ENCODE data around the gene COQ4.

Gene COQ4

DNA sequence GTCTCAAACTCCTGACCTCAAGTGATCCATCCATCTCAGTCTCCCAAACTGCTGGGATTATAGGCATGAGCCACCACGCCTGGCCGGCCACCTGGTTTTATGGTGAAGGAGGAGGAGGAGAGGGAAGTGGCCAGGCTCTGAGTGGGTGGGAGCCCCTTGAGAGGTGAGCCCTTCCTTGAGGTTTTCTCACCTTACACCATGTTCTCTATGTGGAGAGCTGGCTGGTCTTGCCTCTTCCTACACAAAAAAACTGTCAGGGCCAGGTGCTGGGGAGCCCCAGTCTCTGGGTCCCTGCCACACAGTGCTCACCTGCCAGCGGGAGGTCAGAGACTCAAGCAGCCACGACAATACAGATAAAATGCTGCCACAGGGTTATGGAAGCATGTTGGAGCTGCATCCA lies 28.5 kb upstream of the COQ4 start:
- H3K4me3 ChIP-seq (ENCODE audit: low read depth, low read length): no peak overlapping the region
- TF ChIP-seq, protein P1, sequence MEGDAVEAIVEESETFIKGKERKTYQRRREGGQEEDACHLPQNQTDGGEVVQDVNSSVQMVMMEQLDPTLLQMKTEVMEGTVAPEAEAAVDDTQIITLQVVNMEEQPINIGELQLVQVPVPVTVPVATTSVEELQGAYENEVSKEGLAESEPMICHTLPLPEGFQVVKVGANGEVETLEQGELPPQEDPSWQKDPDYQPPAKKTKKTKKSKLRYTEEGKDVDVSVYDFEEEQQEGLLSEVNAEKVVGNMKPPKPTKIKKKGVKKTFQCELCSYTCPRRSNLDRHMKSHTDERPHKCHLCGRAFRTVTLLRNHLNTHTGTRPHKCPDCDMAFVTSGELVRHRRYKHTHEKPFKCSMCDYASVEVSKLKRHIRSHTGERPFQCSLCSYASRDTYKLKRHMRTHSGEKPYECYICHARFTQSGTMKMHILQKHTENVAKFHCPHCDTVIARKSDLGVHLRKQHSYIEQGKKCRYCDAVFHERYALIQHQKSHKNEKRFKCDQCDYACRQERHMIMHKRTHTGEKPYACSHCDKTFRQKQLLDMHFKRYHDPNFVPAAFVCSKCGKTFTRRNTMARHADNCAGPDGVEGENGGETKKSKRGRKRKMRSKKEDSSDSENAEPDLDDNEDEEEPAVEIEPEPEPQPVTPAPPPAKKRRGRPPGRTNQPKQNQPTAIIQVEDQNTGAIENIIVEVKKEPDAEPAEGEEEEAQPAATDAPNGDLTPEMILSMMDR (IDR thresholded peaks at IDR 0.05; ENCODE audit: low read depth, low read length): no peak

DNA sequence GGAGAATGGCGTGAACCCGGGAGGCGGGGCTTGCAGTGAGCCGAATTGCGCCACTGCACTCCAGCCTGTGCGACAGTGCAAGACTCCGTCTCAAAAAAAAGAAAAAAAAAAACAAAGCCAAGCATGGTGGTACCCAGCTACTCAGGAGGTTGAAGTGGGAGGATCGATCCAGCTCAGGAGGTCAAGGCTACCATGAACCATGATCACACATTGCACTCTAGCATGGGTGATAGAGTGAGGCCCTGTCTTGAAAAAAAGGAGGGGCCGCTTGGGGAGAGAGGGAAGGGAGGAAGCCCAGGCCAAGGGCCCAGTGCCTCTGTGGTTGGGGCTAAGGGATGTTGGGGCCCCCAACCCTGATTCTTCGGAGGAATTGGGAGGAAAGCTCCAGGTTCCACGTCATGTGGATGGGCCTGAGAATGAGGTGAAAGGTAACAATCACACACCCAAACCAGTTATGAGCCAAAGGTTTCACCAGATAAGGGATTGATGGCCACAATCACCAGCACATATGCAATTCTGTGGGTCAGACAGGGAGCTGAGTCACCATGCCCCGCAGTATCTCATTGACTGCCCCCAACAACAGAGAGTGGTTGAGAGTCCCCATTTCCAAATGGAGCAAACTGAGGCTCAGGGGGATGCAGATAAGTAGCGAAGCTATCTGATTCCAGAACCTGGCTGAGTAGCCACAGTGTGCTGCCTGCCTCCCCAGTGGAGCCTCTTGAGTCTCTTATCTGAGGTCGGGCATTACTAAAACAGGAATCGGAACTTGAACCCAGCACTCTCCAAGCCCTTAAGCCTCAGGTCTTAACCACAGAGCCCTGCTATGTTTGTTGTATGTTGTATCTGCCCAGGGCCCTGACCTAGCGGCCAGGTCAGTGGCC lies 26.1 kb upstream of the COQ4 start:
- TF ChIP-seq, protein P1 (IDR thresholded peaks at IDR 0.05; ENCODE audit: low read depth, low read length): no peak
- H3K4me3 ChIP-seq (ENCODE audit: low read depth, low read length): no peak overlapping the region

DNA sequence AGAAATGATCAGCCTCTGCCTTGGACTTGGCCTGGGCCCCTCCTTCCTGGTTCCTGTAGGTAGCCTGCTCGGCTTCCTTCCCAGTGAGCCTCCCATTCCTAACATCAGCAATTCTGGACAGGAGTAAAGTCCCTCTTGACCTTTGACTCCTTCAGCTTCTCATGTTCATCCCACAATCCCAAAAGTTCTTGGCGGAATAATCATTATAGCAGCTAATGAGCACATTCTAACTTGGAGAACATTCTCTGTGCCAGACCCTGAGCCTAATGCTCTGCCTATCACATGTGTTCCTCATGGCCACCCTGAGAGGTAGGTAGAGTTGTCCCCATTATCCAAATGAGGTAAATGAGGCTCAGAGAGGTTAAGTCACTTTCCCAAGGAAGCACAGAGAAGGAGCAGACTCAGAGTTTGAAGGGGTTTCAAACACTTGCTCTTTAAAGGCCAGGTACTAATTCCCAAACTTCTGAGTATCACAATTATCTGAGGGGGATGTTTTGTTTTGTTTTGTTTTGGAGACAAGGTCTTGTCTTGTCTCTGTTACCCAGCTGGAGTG lies 25.3 kb upstream of the COQ4 start:
- TF ChIP-seq, protein P1 (IDR thresholded peaks at IDR 0.05; ENCODE audit: low read depth, low read length): no peak

DNA sequence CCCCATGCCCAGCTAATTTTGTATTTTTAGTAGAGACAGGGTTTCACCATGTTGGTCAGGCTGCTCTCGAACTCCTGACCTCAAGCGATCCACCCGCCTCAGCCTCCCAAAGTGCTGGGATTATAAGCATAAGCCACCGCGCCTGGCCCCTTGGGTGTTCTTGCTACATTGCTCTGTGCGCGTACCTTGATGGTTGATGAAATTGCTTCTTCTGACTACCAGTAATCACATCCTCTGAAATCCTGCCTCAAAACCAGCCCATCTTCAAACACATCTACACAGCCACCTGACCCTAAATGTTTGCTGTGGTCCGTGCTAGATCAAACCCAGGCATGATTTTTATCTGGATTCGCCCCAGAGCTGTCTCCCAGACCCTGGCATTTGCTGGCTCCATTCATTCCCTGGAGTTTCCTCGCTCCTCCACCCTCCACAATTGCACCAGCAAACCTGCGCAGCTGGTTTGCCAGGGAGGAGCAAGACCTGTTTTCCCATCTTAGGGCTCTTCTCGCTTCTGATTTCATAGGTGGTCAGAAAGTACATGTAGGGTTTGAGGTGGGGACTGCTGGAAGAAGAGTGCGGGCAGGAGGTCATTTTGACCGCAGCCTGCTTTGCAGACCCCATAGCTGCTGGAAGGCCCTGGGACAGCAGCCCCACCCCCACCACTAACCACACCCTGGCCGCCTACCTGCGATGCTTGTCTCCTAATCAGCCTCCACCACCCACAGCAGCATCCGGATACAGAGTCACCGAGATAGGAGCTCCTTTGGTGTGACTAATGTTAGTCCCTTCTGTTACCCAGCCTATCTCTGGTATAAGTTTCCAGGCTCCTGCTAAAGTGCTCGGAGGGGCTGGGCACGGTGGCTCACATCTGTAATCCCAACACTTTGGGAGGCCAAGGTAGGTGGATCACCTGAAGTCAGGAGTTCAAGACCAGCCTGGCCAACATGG lies 23.8 kb upstream of the COQ4 start:
- no peak overlapping the region for H3K4me3 ChIP-seq (ENCODE audit: low read depth, low read length)
- TF ChIP-seq, protein P1 (IDR thresholded peaks at IDR 0.05; ENCODE audit: low read depth, low read length): no peak

More for the DNA sequence above, 25.3 kb upstream of the COQ4 start:
- H3K4me3 ChIP-seq (ENCODE audit: low read depth, low read length): no peak overlapping the region

- no peak overlapping the region for H3K4me3 ChIP-seq (ENCODE audit: low read depth, low read length)
- TF ChIP-seq, protein P1 (IDR thresholded peaks at IDR 0.05; ENCODE audit: low read depth, low read length): no peak
These were observed 18.3 kb upstream of the COQ4 start for GRCh38 chr9:128304136-128304970.

DNA sequence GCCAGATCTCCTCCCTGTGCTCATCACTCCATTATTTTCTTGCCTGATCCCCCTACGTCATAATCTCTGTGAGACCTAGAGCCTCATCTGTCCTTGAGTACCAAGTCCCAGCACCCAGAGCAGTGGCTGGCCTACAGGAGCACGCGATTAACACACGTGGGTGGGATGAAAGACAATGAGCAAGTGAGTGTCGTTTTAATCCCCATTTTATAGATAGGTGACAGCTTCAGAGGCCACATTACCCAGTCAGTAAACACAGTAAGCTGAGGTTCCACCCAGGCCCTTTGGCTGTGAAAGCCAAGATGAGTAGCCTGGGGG lies 17.7 kb upstream of the COQ4 start:
- TF ChIP-seq, protein P1 (IDR thresholded peaks at IDR 0.05; ENCODE audit: low read depth, low read length): no peak
- no peak overlapping the region for H3K4me3 ChIP-seq (ENCODE audit: low read depth, low read length)
